SK-N-SH treated with all-trans-retinoic acid at 6 μM for 48 hours (cell line): ENCODE data around the gene TNFSF18.

Source experiments
- ATAC-seq: fragments of 200-7000 bp; cut with Tn5 transposase; 3 replicates; pipeline ENCODE4 v1.9.1; 2020; ENCODE audit warnings: mild to moderate bottlenecking, moderate library complexity
- ARNTL ChIP-seq: fragments of 450-650 bp; formaldehyde crosslinking; IDR thresholded peaks from 2 replicates; pipeline ENCODE4 v1.5.0; 2020; ENCODE audit warnings: low read depth, mild to moderate bottlenecking, moderate library complexity, borderline replicate concordance
- BACH2 ChIP-seq: fragments of 250-450 bp; sonication (Bioruptor Pico); IDR thresholded peaks from 2 replicates; pipeline ENCODE4 v1.9.0; 2021; ENCODE audit warnings: mild to moderate bottlenecking, borderline replicate concordance
- CREB5 ChIP-seq: fragments of 250-450 bp; sonication (Bioruptor Pico); IDR thresholded peaks from 2 replicates; pipeline ENCODE4 v1.5.1; 2020; ENCODE audit warnings: low read depth, mild to moderate bottlenecking, moderate library complexity
- CSDC2 ChIP-seq: fragments of 250-450 bp; sonication (Bioruptor Pico); IDR thresholded peaks from 2 replicates; pipeline ENCODE4 v1.5.0; 2020; ENCODE audit warnings: mild to moderate bottlenecking, moderate library complexity
- CSRNP3 ChIP-seq: fragments of 250-450 bp; sonication (Bioruptor Pico); IDR thresholded peaks from 2 replicates; pipeline ENCODE4 v1.5.1; 2021; ENCODE audit warnings: mild to moderate bottlenecking, moderate library complexity
- GLIS3 ChIP-seq: fragments of 250-450 bp; sonication (Bioruptor Pico); IDR thresholded peaks from 2 replicates; pipeline ENCODE4 v1.5.0; 2020; ENCODE audit warnings: mild to moderate bottlenecking, moderate library complexity
- ISL1 ChIP-seq: fragments of 250-450 bp; sonication (Bioruptor Pico); IDR thresholded peaks from 2 replicates; pipeline ENCODE4 v2.1.2; 2022; ENCODE audit warnings: mild to moderate bottlenecking, moderate library complexity
- OSR1 ChIP-seq: fragments of 250-450 bp; sonication (Bioruptor Pico); IDR thresholded peaks from 2 replicates; pipeline ENCODE4 v1.8.0; 2022; ENCODE audit warnings: moderate library complexity, mild to moderate bottlenecking, inconsistent platforms
- PPARA ChIP-seq: fragments of 250-450 bp; sonication (Bioruptor Pico); IDR thresholded peaks from 2 replicates; pipeline ENCODE4 v1.5.0; 2020; ENCODE audit warnings: mild to moderate bottlenecking, borderline replicate concordance
- RARB ChIP-seq: fragments of 250-450 bp; sonication (Bioruptor Pico); IDR thresholded peaks from 2 replicates; pipeline ENCODE4 v1.8.0; 2021; ENCODE audit warnings: mild to moderate bottlenecking, moderate library complexity
- SNAI2 ChIP-seq: fragments of 250-450 bp; sonication (Bioruptor Pico); IDR thresholded peaks from 2 replicates; pipeline ENCODE4 v1.5.0; 2020; ENCODE audit warnings: mild to moderate bottlenecking, moderate library complexity
- TCF4 ChIP-seq: fragments of 250-450 bp; sonication (Bioruptor Pico); IDR thresholded peaks from 2 replicates; pipeline ENCODE4 v1.8.0; 2021; ENCODE audit warnings: mild to moderate bottlenecking, moderate library complexity, borderline replicate concordance
- TOX ChIP-seq: fragments of 250-450 bp; sonication (Bioruptor Pico); IDR thresholded peaks from 2 replicates; pipeline ENCODE4 v1.8.0; 2021; ENCODE audit warnings: mild to moderate bottlenecking, moderate library complexity, borderline replicate concordance
- ZC3H10 ChIP-seq: fragments of 250-450 bp; sonication (Bioruptor Pico); IDR thresholded peaks from 2 replicates; pipeline ENCODE4 v1.5.1; 2021; ENCODE audit warnings: mild to moderate bottlenecking, moderate library complexity
- ZFP3 ChIP-seq: fragments of 250-450 bp; sonication (Bioruptor Pico); IDR thresholded peaks from 2 replicates; pipeline ENCODE4 v1.5.0; 2020; ENCODE audit warnings: mild to moderate bottlenecking, moderate library complexity
- ZNF565 ChIP-seq: fragments of 450-650 bp; formaldehyde crosslinking; conservative IDR thresholded peaks from 2 replicates; pipeline ENCODE4 v1.5.0; 2020; ENCODE audit warnings: low read depth, mild to moderate bottlenecking, moderate library complexity
- ZNF70 ChIP-seq: fragments of 450-650 bp; formaldehyde crosslinking; IDR thresholded peaks from 2 replicates; pipeline ENCODE4 v1.5.0; 2020; ENCODE audit warnings: mild to moderate bottlenecking, moderate library complexity
- ZNF8 ChIP-seq: fragments of 450-650 bp; formaldehyde crosslinking; IDR thresholded peaks from 2 replicates; pipeline ENCODE4 v1.5.0; 2020; ENCODE audit warnings: mild to moderate bottlenecking, moderate library complexity
- TF ChIP-seq, protein P1 (sequence below): fragments of 250-450 bp; sonication (Bioruptor Pico); IDR thresholded peaks from 2 replicates; pipeline ENCODE4 v1.8.0; 2020; ENCODE audit warnings: mild to moderate bottlenecking, moderate library complexity, borderline replicate concordance
- TF ChIP-seq, protein P2 (sequence below): fragments of 250-450 bp; sonication (Bioruptor Pico); IDR thresholded peaks from 2 replicates; pipeline ENCODE4 v1.8.0; 2021; ENCODE audit warnings: low read depth, mild to moderate bottlenecking, moderate library complexity, borderline replicate concordance

Gene TNFSF18, protein sequence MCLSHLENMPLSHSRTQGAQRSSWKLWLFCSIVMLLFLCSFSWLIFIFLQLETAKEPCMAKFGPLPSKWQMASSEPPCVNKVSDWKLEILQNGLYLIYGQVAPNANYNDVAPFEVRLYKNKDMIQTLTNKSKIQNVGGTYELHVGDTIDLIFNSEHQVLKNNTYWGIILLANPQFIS

DNA sequence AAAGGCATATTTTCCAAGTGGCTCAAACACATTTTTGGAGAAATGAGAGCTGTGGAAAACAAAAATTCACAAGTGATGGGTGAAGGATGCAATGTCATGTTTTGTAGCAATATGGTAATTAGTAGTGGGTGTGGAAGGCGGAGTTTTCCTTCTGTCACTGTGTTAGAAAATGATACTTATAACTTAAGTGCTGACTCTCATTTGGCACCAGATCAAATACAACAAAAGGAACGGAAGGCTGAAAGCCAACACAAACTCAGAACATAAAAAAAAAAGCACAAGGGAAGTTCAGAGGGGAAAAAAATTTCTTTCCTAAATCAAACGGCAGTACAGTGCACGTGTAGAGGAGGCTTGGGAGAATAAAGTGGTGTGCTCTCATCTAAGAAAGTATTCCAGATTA, at the start of gene TNFSF18:
TNFSF18 (minus strand) TSS at position 77 of the 400 bp plus-strand sequence; CDS start at position 32, 45 bp downstream.
- no peak for TF ChIP-seq PPARA (CRISPR knock-in tag)
- TF ChIP-seq ZFP3: no peak
- no peak for TF ChIP-seq ZNF8 (CRISPR knock-in tag)
- TF ChIP-seq, protein P1, sequence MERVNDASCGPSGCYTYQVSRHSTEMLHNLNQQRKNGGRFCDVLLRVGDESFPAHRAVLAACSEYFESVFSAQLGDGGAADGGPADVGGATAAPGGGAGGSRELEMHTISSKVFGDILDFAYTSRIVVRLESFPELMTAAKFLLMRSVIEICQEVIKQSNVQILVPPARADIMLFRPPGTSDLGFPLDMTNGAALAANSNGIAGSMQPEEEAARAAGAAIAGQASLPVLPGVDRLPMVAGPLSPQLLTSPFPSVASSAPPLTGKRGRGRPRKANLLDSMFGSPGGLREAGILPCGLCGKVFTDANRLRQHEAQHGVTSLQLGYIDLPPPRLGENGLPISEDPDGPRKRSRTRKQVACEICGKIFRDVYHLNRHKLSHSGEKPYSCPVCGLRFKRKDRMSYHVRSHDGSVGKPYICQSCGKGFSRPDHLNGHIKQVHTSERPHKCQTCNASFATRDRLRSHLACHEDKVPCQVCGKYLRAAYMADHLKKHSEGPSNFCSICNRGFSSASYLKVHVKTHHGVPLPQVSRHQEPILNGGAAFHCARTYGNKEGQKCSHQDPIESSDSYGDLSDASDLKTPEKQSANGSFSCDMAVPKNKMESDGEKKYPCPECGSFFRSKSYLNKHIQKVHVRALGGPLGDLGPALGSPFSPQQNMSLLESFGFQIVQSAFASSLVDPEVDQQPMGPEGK: no peak
- TF ChIP-seq CREB5 (CRISPR knock-in tag): no peak
- no peak for TF ChIP-seq GLIS3 (CRISPR knock-in tag)
- TF ChIP-seq TOX (CRISPR knock-in tag): no peak
- no peak for TF ChIP-seq CSDC2 (CRISPR knock-in tag)
- TF ChIP-seq, protein P2, sequence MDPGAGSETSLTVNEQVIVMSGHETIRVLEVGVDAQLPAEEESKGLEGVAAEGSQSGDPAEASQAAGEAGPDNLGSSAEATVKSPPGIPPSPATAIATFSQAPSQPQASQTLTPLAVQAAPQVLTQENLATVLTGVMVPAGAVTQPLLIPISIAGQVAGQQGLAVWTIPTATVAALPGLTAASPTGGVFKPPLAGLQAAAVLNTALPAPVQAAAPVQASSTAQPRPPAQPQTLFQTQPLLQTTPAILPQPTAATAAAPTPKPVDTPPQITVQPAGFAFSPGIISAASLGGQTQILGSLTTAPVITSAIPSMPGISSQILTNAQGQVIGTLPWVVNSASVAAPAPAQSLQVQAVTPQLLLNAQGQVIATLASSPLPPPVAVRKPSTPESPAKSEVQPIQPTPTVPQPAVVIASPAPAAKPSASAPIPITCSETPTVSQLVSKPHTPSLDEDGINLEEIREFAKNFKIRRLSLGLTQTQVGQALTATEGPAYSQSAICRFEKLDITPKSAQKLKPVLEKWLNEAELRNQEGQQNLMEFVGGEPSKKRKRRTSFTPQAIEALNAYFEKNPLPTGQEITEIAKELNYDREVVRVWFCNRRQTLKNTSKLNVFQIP (CRISPR knock-in tag): no peak
- TF ChIP-seq RARB (CRISPR knock-in tag): no peak
- no peak for TF ChIP-seq BACH2
- TF ChIP-seq ISL1 (CRISPR knock-in tag): no peak
- TF ChIP-seq ZNF70: no peak
- no peak for TF ChIP-seq CSRNP3 (CRISPR knock-in tag)
- TF ChIP-seq OSR1 (CRISPR knock-in tag): no peak
- ATAC-seq: no peak

- TF ChIP-seq CSRNP3 (CRISPR knock-in tag): no peak
- no peak for TF ChIP-seq BACH2
- no peak for TF ChIP-seq ZC3H10
- no peak for TF ChIP-seq ZNF70
- ATAC-seq: no peak
Observed at GRCh38 chr1:173099166-173099565, 48.4 kb upstream of the TNFSF18 start.

- no peak for ATAC-seq
- TF ChIP-seq ZNF565 (CRISPR knock-in tag) (no peak), CSDC2 (CRISPR knock-in tag) (no peak), SNAI2 (CRISPR knock-in tag) (no peak), ZC3H10 (no peak), TCF4 (CRISPR knock-in tag) (no peak), OSR1 (CRISPR knock-in tag) (no peak), ARNTL (CRISPR knock-in tag) (no peak)
Observed at GRCh38 chr1:173098117-173098516, 47.4 kb upstream of the TNFSF18 start.

DNA sequence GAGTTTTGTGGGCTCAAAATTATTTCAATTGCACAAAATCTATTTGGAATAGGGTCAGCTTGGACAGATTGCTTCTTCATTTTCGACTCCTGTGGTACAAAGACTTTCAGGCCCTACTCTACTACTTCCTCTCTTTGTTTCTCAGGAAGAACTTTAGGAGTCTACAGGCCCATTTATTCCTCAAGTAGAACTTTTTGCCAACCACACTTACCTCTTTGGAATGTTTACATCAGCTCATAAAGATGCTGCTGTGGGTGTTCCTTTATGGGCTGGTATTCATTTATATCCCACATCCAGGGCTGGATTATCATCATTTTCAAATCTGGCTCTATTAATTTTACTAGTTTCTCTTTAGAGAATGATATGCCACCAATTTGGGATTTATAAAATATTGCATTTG, 46.3 kb upstream of the TNFSF18 start:
- no peak for ATAC-seq
- TF ChIP-seq SNAI2 (CRISPR knock-in tag): no peak
- TF ChIP-seq CREB5 (CRISPR knock-in tag): no peak
- TF ChIP-seq, protein P2 (CRISPR knock-in tag): no peak
- no peak for TF ChIP-seq ISL1 (CRISPR knock-in tag)
- TF ChIP-seq GLIS3 (CRISPR knock-in tag): no peak
- no peak for TF ChIP-seq TCF4 (CRISPR knock-in tag)
- TF ChIP-seq, protein P1: no peak
- TF ChIP-seq PPARA (CRISPR knock-in tag): no peak
- no peak for TF ChIP-seq ZNF565 (CRISPR knock-in tag)
- no peak for TF ChIP-seq ZC3H10
- TF ChIP-seq, all 23 proteins: peak for 0
